HFFc6 (cell line): Measurements from ENCODE around the gene CHTOP. TPM values are rescaled to one million over a fixed set of nuclear protein-coding genes. Genes with fewer than 3 reads are reported as not detected.

ENCODE experiments used
- DNase-seq: peaks from one replicate; pipeline ENCODE4 v3.0.0-alpha.2; 2018
- H3K27ac Mint-ChIP-seq: 2 replicates; pipeline ENCODE4 v1.8.0; 2020; ENCODE audit warnings: mild to moderate bottlenecking, mixed read lengths
- H3K27me3 Mint-ChIP-seq: 2 replicates; pipeline ENCODE4 v1.8.0; 2021; ENCODE audit warnings: mild to moderate bottlenecking, moderate library complexity, mixed read lengths; ENCODE audit not compliant: insufficient read depth
- H3K36me3 Mint-ChIP-seq: 2 replicates; pipeline ENCODE4 v1.8.0; 2021; ENCODE audit warnings: low read depth, mixed read lengths
- H3K4me1 Mint-ChIP-seq: 2 replicates; pipeline ENCODE4 v1.8.0; 2020; ENCODE audit warnings: low read depth, mixed read lengths
- H3K4me3 Mint-ChIP-seq: 2 replicates; pipeline ENCODE4 v1.8.0; 2020; ENCODE audit warnings: mild to moderate bottlenecking, moderate library complexity, mixed read lengths
- H3K9me3 Mint-ChIP-seq: 2 replicates; pipeline ENCODE4 v1.8.0; 2020; ENCODE audit warnings: mild to moderate bottlenecking, mixed read lengths
- CTCF ChIP-seq: fragments of 200-600 bp; sonication (generic); IDR thresholded peaks from 2 replicates; pipeline ENCODE4 v1.5.0; 2021; ENCODE audit warnings: antibody characterized with exemption, mild to moderate bottlenecking
- microRNA-seq: library from miRNA; unstranded; fragments of <30 nt; microRNA quantifications from one replicate; pipeline ENCODE4, GENCODE V29; 2019
- total RNA-seq, 6 experiments: library from RNA; stranded (reverse); fragmentation: NEBNext Ultra II Directional; extraction: Animal tissue kit (Norgen Biotek cat#: 25700); gene quantifications; 2 replicates in 1 of 6; 3 replicates in 5 of 6; pipeline ENCODE4 v1.2.3, GENCODE V29; 2021

Gene CHTOP
- total RNA-seq, 6 experiments from 2014 or later: 48.1 to 57.9 (median 53.9) TPM

- Mint-ChIP-seq H3K4me3 (peak overlapping the region; percentile 17; the same call in 1 of the 2 replicates), H3K9me3 (no peaks in the 10 kb centered on the region), H3K4me1 (no peaks in the 10 kb centered on the region), H3K27me3 (peaks cover 13% of the 10 kb centered on the region), H3K36me3 (no peaks in the 10 kb centered on the region), H3K27ac (no peak overlapping the region)
- no peak for TF ChIP-seq CTCF
- no peak for DNase-seq
Observed at GRCh38 chr1:153693466-153693865, 59.6 kb downstream of the CHTOP start.

Small RNA genes within 50 kb of the gene (microRNA-seq; reads per million reads assigned to microRNA genes)
- gene MIR8083: not detected

Other genes with a start within 250 kb of the CHTOP start
- gene S100A8, start 243.0 kb upstream of the CHTOP start, total RNA-seq: not detected
- gene S100A7A, start 217.5 kb upstream of the CHTOP start, total RNA-seq: not detected
- not detected for gene S100A7, start 173.4 kb upstream of the CHTOP start, total RNA-seq
- 1,000 to 10,000 TPM; 1,971 to 2,311 (median 2,129) TPM for gene S100A6, start 98.1 kb upstream of the CHTOP start, total RNA-seq
- 1 to 10 TPM in 1 of 6 experiments, under 1 TPM in 5; 0.40 to 1.2 (median 0.71) TPM for gene S100A5, start 93.1 kb upstream of the CHTOP start, total RNA-seq
- gene S100A4, start 88.3 kb upstream of the CHTOP start, total RNA-seq: 100 to 1,000 TPM; 394 to 846 (median 814) TPM
- 1 to 10 TPM; 3.4 to 5.6 (median 5.1) TPM for gene S100A3, start 84.8 kb upstream of the CHTOP start, total RNA-seq
- gene S100A2, start 68.2 kb upstream of the CHTOP start, total RNA-seq: 10 to 100 TPM in 4 of 6 experiments, 1 to 10 TPM in 2; 7.4 to 12.5 (median 10.4) TPM
- 100 to 1,000 TPM; 235 to 351 (median 258) TPM for gene S100A16, start 20.9 kb upstream of the CHTOP start, total RNA-seq
- under 1 TPM in 1 of 6 experiments, not detected in 5; 0.54 TPM for gene S100A14, start 17.7 kb upstream of the CHTOP start, total RNA-seq
- 100 to 1,000 TPM; 162 to 225 (median 208) TPM for gene S100A13, start 6.6 kb upstream of the CHTOP start, total RNA-seq
- under 1 TPM in 3 of 6 experiments, not detected in 3; 0.59 to 0.96 (median 0.82) TPM for gene S100A1, start 5.6 kb upstream of the CHTOP start, total RNA-seq
- 10 to 100 TPM; 40.7 to 46.7 (median 42.4) TPM for gene SNAPIN, start 24.6 kb downstream of the CHTOP start, total RNA-seq
- 100 to 1,000 TPM; 127 to 169 (median 156) TPM for gene ILF2, start 36.9 kb downstream of the CHTOP start, total RNA-seq
- under 1 TPM in 1 of 6 experiments, not detected in 5; 0.05 TPM for gene NPR1, start 44.6 kb downstream of the CHTOP start, total RNA-seq
- 10 to 100 TPM; 33.6 to 43.8 (median 36.4) TPM for gene INTS3, start 94.0 kb downstream of the CHTOP start, total RNA-seq
- 1 to 10 TPM; 5.0 to 7.0 (median 6.1) TPM for gene SLC27A3, start 141.3 kb downstream of the CHTOP start, total RNA-seq